HG03175 (cell line): ENCODE data around the gene CFAP77.

Experiments
- ATAC-seq: cut with Tn5 transposase; IDR thresholded peaks from one replicate; pipeline ENCODE4 v1.9.1; 2021; ENCODE audit warnings: mild to moderate bottlenecking, moderate library complexity; ENCODE audit not compliant: unreplicated experiment

The CFAP77 gene

GRCh38 chr9:132487351-132487791, 77.4 kb downstream of the CFAP77 start:
- no peak for ATAC-seq

- no peak for ATAC-seq
Measured at GRCh38 chr9:132487980-132488535, 78.0 kb downstream of the CFAP77 start.

DNA sequence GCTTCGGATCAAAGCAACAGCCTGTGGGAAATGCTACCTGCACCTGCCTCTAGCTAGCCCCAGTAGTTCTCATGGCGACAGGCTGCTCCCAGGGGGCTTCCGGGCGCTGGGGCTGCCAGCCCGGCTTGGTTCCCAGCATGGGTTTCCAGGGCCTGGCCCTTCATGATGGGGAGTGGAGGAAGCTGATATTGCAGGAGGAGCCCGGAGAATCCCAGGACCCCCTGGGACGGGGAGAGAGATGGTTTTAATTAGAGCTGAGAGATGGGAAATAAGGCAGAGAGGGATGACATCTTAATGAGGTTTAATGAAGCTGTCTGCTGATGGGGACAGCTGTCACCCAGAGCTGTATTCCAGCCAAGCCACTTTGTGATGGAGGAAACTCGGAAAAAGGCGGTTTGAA, 78.6 kb downstream of the CFAP77 start:
- ATAC-seq, result no peak

DNA sequence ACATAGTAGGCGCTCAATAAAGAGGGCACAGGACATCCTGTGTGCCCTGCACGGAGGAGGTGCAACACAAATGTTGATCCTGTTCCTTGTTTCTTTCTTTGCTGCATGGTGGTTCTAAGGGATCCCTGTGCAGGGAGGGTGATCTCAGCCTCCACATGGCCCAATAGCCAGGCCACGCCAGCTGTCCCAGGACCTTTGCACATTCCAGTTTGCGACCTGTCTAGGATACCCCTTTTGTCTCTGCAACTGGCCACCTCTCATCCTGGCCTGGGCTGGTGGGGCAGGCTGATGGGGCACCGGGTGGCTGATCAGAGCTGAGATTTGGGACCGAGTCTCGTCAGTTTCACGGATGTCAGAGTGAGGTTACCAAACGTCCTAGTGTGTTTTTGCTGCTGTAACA, 79.5 kb downstream of the CFAP77 start:
- ATAC-seq, result no peak

DNA sequence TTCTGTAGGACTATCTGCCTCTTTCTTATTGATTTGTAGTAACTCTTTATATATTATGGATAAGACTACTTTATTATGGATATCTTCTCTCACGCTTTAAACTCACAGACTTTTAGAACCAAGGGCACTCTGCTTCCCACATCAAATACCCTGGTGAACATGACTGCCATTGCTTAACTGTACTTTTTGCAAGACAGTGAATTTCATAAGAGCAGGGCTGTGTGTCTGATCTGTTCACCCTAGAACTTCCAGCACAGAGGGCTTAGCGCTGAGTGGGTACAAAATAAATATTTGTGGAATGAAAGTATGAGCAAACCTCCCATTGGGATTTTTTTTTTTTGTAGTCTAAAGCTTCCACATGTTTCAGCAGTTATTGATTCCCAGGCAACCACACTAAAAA, 84.8 kb downstream of the CFAP77 start:
- ATAC-seq, result no peak

- ATAC-seq, result no peak
Measured at GRCh38 chr9:132497731-132498130, 87.7 kb downstream of the CFAP77 start.

DNA sequence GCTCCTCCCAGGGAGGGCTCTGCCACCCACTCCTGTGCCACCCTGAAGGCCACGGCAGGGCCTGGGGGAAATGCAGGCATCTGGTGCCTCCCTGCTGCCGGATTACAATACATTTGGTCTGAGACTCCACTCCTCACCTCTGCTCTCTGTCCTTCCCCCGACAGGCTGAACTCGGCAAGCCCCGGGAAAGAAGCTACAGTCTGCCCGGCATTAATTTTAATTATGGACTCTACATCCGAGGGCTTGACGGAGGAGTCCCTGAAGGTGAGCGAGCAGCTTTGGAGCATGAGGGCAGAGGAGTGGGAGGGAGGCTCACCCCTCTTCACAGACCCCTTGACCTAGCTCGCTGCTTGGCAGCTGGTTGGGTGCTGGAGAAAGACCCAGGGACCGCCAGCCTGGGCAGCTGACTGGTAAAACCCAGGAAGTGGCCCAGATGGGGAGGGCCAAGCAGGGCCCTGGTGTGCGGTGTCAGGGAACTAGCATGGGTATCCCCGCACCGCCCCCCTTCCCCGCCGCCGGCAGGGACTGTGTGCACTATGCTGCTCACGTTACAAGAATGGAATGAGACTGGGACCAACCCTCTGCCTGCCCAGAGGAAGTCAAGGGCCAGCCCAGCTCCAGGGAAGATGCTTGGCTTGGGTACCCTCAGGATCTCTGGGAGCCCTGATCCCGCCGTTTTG, 88.7 kb downstream of the CFAP77 start:
- no peak for ATAC-seq

DNA sequence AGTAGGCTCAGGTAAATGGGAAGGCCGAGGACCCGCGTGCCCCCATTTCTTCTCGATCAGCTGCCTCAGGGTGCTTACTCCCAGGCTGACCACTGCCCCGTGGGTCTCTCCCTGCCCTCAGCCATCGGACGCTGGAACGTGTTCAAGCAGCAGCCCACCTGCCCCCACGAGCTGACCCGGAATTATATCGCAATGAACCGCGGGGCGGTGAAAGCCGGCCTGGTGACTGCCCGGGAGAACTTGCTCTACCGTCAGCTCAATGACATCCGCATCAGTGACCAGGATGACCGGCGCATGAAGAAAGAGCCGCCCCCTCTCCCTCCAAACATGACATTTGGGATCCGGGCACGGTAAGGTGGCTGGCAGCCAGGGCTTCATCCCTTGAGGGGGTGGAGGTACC, 89.2 kb downstream of the CFAP77 start:
- ATAC-seq, result no peak

DNA sequence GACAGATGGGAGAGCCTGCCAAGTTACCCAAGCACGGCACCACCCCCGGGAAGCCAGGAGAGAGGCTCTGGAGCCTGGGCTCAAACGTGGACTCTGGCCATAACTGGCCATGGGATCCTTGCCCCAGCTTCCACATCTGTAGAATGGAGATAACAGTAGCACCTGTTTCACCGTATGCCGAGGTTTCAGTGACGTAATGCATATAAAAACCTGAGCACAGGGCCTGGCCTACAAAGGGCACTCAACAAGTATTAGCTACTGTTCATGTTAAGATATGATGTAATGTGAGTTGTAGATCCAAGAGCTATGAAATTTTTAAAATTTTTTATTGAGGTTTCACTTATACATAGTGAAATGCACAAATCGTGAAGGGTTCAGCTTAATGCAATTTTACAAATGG, 90.2 kb downstream of the CFAP77 start:
- ATAC-seq, result no peak

- no peak for ATAC-seq
Measured at GRCh38 chr9:132502480-132502879, 92.5 kb downstream of the CFAP77 start.

DNA sequence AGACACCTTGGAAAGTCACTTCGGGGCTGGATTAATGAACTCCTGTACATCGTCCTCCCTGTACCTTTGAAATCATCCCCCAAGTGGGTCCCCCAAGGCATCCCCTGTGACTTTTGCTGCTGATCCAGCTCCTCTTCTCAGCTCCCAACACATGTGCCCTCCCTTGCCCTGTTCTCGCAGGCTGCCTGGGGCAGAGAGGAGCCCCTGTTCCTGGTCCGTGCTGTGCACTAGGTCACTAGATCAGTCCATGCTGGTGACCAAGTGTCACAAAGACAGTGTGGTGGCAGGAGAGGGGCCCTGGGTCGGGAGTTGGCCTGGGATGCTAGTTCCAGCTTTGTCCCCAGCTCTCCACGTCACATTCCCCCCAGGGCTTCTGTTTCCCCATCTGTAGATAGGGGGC, 93.1 kb downstream of the CFAP77 start:
- ATAC-seq, result no peak

DNA sequence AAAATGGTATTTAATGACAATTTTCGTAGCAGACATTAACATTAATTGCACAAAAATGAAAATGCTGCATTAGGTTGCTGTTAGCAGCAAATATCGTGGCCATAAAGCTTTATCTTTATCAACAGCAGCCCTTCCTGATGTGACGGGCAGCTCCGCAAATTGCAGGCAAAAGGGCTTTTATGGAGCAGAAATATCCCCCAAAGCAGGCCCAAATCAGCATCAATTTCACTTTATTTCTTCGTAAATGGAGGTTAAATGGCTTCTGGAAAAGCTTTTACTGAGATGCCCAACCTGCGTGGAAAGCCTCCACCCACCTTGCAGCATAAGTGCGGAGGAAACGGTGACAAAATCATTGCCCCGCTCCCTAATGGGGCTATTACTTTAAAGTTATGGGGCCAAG, 94.5 kb downstream of the CFAP77 start:
- no peak for ATAC-seq

- ATAC-seq, result no peak
Measured at GRCh38 chr9:132505991-132506655, 96.1 kb downstream of the CFAP77 start.

GRCh38 chr9:132506977-132507669, 97.1 kb downstream of the CFAP77 start:
- no peak for ATAC-seq

DNA sequence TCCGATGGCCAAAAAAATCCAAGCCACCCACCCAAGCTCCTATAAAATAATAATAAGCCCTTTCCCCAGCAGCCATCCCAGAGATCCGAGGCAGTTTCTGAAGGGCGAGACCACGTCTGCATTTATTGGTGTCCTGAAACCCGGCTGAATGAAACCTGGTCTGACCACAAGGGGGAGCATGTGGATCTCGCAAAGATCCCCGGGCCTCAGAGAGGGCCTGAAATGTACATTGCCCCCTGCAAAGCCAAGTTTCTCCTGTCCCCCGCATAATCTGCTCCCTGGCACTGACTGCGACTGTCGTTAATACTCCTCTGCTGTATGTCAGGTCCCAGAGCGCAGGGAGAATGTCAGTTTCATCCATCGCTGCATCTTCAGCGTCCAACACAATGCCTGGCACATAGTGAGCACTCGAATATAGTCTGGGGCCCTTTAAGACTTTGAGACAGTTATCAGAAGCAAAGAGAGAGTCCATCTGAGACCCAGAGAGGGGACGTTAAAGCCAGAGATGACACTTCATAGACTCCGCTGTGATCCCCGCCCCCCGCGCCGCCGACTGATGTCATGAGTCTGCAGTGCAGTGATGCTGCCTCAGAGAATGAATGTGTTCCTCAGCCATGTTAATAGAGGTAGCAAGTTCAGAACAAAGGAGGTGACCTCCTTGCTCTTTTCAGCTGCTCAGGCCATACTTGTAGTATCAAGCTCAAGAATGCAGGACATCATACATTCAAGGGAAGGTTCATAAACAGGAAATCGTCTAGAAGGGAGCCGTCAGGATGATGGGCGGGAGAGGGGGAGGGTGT, 97.9 kb downstream of the CFAP77 start:
- no peak for ATAC-seq

DNA sequence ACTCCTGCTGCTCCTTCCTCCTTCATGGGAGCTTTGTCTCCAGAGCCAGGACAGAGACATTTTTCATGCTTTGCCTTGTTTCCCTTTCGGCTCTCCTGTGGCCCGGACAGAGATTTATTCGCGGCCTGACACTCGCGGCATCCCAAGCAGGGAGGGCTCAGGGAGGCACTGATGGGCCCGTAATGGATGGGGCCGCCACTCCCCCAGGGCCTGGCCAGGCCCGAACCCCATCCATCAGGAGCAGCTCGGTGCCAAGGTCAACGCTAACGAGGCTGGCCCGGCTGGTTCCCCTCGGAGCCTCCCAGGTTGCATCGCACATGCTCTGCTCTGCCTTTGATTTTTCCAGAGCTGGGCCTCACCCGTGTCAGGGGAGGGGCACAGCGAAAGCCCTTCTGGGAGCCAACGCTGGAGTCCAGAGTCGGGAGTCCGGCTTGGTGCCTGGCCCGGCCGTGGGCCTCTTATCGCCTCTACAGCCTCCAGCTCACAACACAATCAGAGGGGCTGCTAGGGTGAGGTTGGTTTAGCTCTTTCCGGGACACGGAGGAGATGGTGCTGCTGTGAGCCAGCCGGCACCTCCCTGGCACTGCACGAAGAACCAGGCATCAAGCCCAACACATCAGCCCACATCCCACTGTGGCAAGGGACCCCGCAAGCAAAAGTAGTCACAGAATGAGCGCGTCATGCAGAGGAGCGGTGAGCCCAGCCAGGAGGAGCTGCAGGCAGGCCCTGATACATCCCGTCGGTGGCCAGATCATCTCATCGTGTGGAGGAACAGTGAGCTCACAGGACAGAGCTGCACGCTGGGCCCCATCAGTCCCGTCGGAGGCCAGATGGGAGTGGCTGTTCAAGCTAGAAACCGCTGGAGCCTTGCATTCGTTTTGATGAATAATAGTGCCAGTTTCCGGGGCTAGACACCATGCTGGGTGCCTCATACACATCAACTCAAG, 100.2 kb downstream of the CFAP77 start:
- no peak for ATAC-seq

DNA sequence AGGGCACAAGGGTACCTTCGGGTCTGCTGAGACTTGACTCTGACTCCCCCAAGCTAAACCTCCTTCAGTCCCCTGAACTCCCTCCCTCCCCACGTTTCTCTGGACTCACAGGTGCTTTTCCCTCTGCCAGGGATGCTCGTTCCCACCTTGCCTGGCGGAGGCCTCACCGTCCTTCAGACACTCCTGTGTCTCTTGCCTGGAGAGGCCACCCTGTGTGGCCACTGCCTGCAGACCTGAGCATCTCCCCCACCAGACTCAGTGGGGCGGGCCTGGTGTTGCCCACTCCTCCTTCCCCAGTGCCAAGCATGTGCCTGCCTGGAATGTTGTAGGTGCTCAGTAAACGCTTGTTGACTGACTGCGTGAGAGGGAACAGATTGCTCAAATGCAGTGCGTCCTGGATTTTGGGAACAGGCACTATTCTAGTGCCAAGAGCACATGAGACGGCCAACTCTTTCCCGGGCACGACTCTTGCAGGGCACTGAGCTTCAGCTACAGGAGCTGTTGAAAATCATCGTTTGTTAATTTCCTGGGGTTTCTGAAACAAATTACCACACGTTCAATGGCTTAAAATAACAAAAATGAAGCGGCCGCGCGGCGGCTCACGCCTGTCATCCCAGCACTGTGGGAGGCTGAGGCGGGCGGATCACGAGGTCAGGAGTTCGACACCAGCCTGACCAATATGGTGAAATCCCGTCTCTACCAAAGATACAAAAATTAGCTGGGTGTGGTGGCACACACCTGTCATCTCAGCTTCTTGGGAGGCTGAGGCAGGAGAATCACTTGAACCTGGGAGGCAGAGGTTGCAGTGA, 101.4 kb downstream of the CFAP77 start:
- ATAC-seq, result no peak

DNA sequence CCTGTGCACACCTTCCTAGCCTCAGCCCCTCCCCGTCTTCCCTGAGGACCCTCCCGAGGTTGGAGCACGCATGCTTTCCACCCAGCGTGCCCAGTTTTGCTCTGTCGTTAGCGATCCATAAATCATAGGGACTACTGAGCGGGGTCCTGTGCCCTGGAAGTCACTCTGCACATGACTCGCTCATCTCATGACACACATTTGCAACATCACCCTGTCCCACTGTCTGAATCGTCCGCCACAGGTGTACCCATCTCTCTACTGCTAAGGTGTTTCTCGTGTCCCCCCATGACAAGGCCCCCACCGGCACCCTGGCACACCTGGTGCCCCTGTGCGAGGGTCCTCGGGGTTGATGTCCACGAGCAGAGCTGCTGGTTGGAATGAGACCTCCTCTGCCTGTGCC, 103.4 kb downstream of the CFAP77 start:
- no peak for ATAC-seq
